ENCODE data around the gene AP2A1. TPM values are rescaled to one million over a fixed set of nuclear protein-coding genes. Genes with fewer than 3 reads are reported as not detected.
A peak's percentile ranks its signal among the peaks of the same experiment; 100 is the strongest.

Gene AP2A1
- total RNA-seq, 3 donors from 2014 or later (not counting 1 experiment from before 2014, with no cell fraction given) = 137 to 163 (median 161) TPM

GRCh38 chr19:49840736-49841249, 74.0 kb downstream of the AP2A1 start:
- H3K27me3 Mint-ChIP-seq (ENCODE audit: low read depth in 2 of 2) = no peaks in the 10 kb centered on the region
- H3K36me3 ChIP-seq (ENCODE audit: control insufficient read depth, insufficient read depth, low read length) = peaks cover 21% of the 10 kb centered on the region

GRCh38 chr19:49843265-49843664, 76.5 kb downstream of the AP2A1 start:
- WGBS (ENCODE audit: insufficient coverage) = 64% methylated on average over 2 of the region's 3 CpGs
- Histone ChIP-seq H3K4me3 (ENCODE audit: low read length) (no peak overlapping the region), H3K36me3 (ENCODE audit: control insufficient read depth, insufficient read depth, low read length) (peaks cover 4% of the 10 kb centered on the region), H3K4me1 (ENCODE audit: control insufficient read depth, insufficient read depth, low read length) (peaks cover 12% of the 10 kb centered on the region), H3K9me3 (ENCODE audit: control insufficient read depth, insufficient read depth, low read length) (no peaks in the 10 kb centered on the region), H3K27me3 (ENCODE audit: control insufficient read depth, insufficient read depth, low read length) (no peaks in the 10 kb centered on the region), H3K27ac (ENCODE audit: low read length) (no peak overlapping the region)
- Mint-ChIP-seq H3K27me3 (ENCODE audit: low read depth in 2 of 2) (no peaks in the 10 kb centered on the region), H3K4me3 (no peak overlapping the region), H3K9me3 (no peaks in the 10 kb centered on the region), H3K4me1 (peaks cover 10 to 12% of the 10 kb centered on the region in 2 donors), H3K36me3 (no peaks in the 10 kb centered on the region), H3K27ac (no peak overlapping the region)
- TF ChIP-seq CTCF (IDR thresholded peaks at IDR 0.05) = no peak
- DNase-seq (no peak), ATAC-seq (no peak)
- intact Hi-C loops (cut with micrococcal nuclease) = no loop called here

More at GRCh38 chr19:49840736-49841249, 74.0 kb downstream of the AP2A1 start:
- TF ChIP-seq CTCF (IDR thresholded peaks at IDR 0.05) = no peak
- intact Hi-C loops (cut with micrococcal nuclease) = no loop called here
- no peak overlapping the region for H3K4me3 Mint-ChIP-seq
- H3K27ac ChIP-seq (ENCODE audit: low read length) = no peak overlapping the region
- peaks cover 8% of the 10 kb centered on the region for H3K4me1 ChIP-seq (ENCODE audit: control insufficient read depth, insufficient read depth, low read length)
- 97% methylated on average over 17 of the region's 17 CpGs for WGBS (ENCODE audit: insufficient coverage)
- no peaks in the 10 kb centered on the region for H3K9me3 ChIP-seq (ENCODE audit: control insufficient read depth, insufficient read depth, low read length)
- no peak overlapping the region for H3K4me3 ChIP-seq (ENCODE audit: low read length)
- no peaks in the 10 kb centered on the region for H3K36me3 Mint-ChIP-seq
- H3K4me1 Mint-ChIP-seq = peaks cover 10 to 19% of the 10 kb centered on the region in 2 donors
- no peaks in the 10 kb centered on the region for H3K9me3 Mint-ChIP-seq
- no peak for ATAC-seq
- H3K27me3 ChIP-seq (ENCODE audit: control insufficient read depth, insufficient read depth, low read length) = no peaks in the 10 kb centered on the region
- peak overlapping the region in 1 of 2 donors; percentile 38 for H3K27ac Mint-ChIP-seq
- no peak for DNase-seq

GRCh38 chr19:49844138-49845095, 77.6 kb downstream of the AP2A1 start:
- H3K27ac ChIP-seq (ENCODE audit: low read length) = no peak overlapping the region
- intact Hi-C loops (cut with micrococcal nuclease) = no loop called here
- no peak overlapping the region for H3K4me3 ChIP-seq (ENCODE audit: low read length)
- H3K27ac Mint-ChIP-seq = no peak overlapping the region
- H3K4me3 Mint-ChIP-seq = no peak overlapping the region
- ATAC-seq = no peak
- DNase-seq = no peak
- H3K27me3 ChIP-seq (ENCODE audit: control insufficient read depth, insufficient read depth, low read length) = no peaks in the 10 kb centered on the region
- H3K9me3 Mint-ChIP-seq = no peaks in the 10 kb centered on the region
- H3K27me3 Mint-ChIP-seq (ENCODE audit: low read depth in 2 of 2) = no peaks in the 10 kb centered on the region
- WGBS (ENCODE audit: insufficient coverage) = 88% methylated on average over 18 of the region's 18 CpGs
- H3K4me1 Mint-ChIP-seq = peaks cover 12 to 15% of the 10 kb centered on the region in 2 donors
- TF ChIP-seq CTCF (IDR thresholded peaks at IDR 0.05) = no peak
- peaks cover 2% of the 10 kb centered on the region for H3K36me3 ChIP-seq (ENCODE audit: control insufficient read depth, insufficient read depth, low read length)
- H3K9me3 ChIP-seq (ENCODE audit: control insufficient read depth, insufficient read depth, low read length) = no peaks in the 10 kb centered on the region
- no peaks in the 10 kb centered on the region for H3K36me3 Mint-ChIP-seq
- peaks cover 17% of the 10 kb centered on the region for H3K4me1 ChIP-seq (ENCODE audit: control insufficient read depth, insufficient read depth, low read length)
